ENCODE data around the gene AKNA. TPM values are rescaled to one million over a fixed set of nuclear protein-coding genes. Genes with fewer than 3 reads are reported as not detected.

Gene AKNA
- total RNA-seq, 1 donor: 27.9 TPM

DNA sequence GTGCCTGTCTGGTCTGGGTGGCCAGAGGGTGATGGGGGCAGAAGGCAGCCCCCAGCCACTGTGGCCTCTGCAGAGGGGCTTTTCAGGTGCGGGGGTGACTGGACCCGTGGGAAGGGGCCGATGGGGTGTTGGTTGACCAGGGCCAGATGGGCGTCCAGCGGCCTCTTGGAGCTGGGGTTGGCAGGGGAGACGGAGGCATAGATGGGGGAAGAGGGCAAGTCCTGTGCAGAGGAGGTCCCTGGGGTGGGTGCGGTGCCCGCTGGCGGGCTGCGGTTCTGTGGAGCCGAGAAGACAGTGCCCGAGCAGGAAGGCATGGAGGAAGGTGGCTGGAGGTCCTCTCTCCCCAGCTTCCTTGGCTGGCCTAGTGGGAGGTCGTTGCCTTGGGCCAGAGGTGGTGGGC is 18.7 kb upstream of the AKNA start:
- Histone ChIP-seq H3K4me1 (ENCODE audit: insufficient read depth, low read length) (no peaks in the 10 kb centered on the region), H3K4me2 (ENCODE audit: insufficient read depth, low read length) (no peak overlapping the region), H4K20me1 (ENCODE audit: insufficient read depth, low read length) (no peaks in the 10 kb centered on the region), H3K79me2 (ENCODE audit: insufficient read depth, low read length) (no peaks in the 10 kb centered on the region), H3K27ac (ENCODE audit: low read depth, low read length) (no peak overlapping the region), H2AFZ (ENCODE audit: low read length) (no peak overlapping the region), H3K4me3 (ENCODE audit: insufficient read depth, low read length) (no peak overlapping the region), H3K9me3 (ENCODE audit: low read depth, low read length) (no peaks in the 10 kb centered on the region), H3K36me3 (ENCODE audit: insufficient read depth, low read length) (no peaks in the 10 kb centered on the region), H3K27me3 (ENCODE audit: insufficient read depth, low read length) (peaks cover 6% of the 10 kb centered on the region)
- peak; percentile 58 for DNase-seq (ENCODE audit: insufficient read length, low spot score, missing footprints)
- TF ChIP-seq, protein P1, sequence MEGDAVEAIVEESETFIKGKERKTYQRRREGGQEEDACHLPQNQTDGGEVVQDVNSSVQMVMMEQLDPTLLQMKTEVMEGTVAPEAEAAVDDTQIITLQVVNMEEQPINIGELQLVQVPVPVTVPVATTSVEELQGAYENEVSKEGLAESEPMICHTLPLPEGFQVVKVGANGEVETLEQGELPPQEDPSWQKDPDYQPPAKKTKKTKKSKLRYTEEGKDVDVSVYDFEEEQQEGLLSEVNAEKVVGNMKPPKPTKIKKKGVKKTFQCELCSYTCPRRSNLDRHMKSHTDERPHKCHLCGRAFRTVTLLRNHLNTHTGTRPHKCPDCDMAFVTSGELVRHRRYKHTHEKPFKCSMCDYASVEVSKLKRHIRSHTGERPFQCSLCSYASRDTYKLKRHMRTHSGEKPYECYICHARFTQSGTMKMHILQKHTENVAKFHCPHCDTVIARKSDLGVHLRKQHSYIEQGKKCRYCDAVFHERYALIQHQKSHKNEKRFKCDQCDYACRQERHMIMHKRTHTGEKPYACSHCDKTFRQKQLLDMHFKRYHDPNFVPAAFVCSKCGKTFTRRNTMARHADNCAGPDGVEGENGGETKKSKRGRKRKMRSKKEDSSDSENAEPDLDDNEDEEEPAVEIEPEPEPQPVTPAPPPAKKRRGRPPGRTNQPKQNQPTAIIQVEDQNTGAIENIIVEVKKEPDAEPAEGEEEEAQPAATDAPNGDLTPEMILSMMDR (IDR thresholded peaks at IDR 0.05; ENCODE audit: extremely low read depth, low read depth, low read length): no peak

DNA sequence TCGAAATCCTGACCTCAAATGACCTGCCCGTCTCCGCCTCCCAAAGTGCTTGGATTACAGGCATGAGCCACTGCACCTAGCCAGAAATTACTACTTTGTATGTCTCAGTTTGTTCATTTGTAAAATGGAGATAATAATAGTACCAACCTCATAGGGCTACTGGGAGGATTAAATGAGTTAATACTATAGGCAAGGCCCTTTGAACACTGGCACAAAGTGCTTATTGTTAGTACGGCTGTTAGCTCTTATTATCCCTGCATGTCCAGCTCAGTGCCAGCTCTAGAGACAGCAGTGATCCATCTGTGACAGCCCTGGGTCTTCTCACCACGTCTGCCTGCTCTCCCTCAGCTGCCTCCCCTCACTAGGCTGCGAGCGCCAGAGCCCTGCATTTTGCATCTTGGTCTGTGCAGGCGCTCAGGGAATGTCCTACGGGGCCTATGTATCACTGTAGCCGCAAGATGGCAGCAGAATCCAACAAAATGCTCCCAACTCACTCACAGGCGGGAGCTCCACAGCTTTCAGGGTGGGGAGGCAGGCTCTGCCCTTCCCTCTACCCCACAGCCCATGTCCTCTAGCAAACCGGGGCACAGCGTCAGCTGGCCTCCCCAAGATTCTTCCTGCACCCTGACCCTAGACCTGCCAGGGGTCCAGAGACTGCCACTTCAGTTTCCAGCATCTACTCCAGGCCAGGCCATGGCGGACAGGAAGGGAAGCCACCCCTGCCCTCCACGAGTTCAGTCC is 17.7 kb upstream of the AKNA start:
- no peak overlapping the region for H3K4me2 ChIP-seq (ENCODE audit: insufficient read depth, low read length)
- no peaks in the 10 kb centered on the region for H3K4me1 ChIP-seq (ENCODE audit: insufficient read depth, low read length)
- no peaks in the 10 kb centered on the region for H4K20me1 ChIP-seq (ENCODE audit: insufficient read depth, low read length)
- H3K9me3 ChIP-seq (ENCODE audit: low read depth, low read length): no peaks in the 10 kb centered on the region
- peak; percentile 98 for DNase-seq (ENCODE audit: insufficient read length, low spot score, missing footprints)
- H3K27ac ChIP-seq (ENCODE audit: low read depth, low read length): no peak overlapping the region
- H2AFZ ChIP-seq (ENCODE audit: low read length): no peak overlapping the region
- H3K27me3 ChIP-seq (ENCODE audit: insufficient read depth, low read length): peaks cover 6% of the 10 kb centered on the region
- no peak overlapping the region for H3K4me3 ChIP-seq (ENCODE audit: insufficient read depth, low read length)
- TF ChIP-seq, protein P1 (IDR thresholded peaks at IDR 0.05; ENCODE audit: extremely low read depth, low read depth, low read length): peak; percentile 86
- no peaks in the 10 kb centered on the region for H3K79me2 ChIP-seq (ENCODE audit: insufficient read depth, low read length)
- no peaks in the 10 kb centered on the region for H3K36me3 ChIP-seq (ENCODE audit: insufficient read depth, low read length)

DNA sequence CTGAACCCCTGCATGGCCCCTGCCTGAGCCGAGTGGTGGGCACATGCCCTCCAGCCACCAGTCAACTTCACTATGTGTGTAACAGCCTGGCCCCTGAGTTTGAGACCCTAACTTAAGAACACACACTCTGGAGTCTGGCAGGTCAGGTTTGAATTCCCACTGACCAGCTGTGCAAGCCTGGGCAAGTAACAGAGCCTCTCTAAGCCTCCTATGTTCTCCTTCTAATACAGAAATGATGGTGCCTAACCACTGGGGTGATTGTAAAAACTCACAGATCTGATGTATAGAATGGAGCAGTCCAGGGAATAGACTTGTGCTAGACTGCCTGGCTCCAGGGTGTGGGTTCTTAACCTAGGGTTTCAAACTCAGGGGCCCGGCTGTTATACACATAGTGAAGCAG is 16.7 kb upstream of the AKNA start:
- no peaks in the 10 kb centered on the region for H3K9me3 ChIP-seq (ENCODE audit: low read depth, low read length)
- no peaks in the 10 kb centered on the region for H3K36me3 ChIP-seq (ENCODE audit: insufficient read depth, low read length)
- H3K27ac ChIP-seq (ENCODE audit: low read depth, low read length): no peak overlapping the region
- peaks cover under 1% of the 10 kb centered on the region for H3K27me3 ChIP-seq (ENCODE audit: insufficient read depth, low read length)
- H3K79me2 ChIP-seq (ENCODE audit: insufficient read depth, low read length): no peaks in the 10 kb centered on the region
- H3K4me3 ChIP-seq (ENCODE audit: insufficient read depth, low read length): no peak overlapping the region
- no peak overlapping the region for H3K4me2 ChIP-seq (ENCODE audit: insufficient read depth, low read length)
- no peak for DNase-seq (ENCODE audit: insufficient read length, low spot score, missing footprints)
- no peaks in the 10 kb centered on the region for H4K20me1 ChIP-seq (ENCODE audit: insufficient read depth, low read length)
- no peaks in the 10 kb centered on the region for H3K4me1 ChIP-seq (ENCODE audit: insufficient read depth, low read length)
- H2AFZ ChIP-seq (ENCODE audit: low read length): no peak overlapping the region
- TF ChIP-seq, protein P1 (IDR thresholded peaks at IDR 0.05; ENCODE audit: extremely low read depth, low read depth, low read length): no peak

DNA sequence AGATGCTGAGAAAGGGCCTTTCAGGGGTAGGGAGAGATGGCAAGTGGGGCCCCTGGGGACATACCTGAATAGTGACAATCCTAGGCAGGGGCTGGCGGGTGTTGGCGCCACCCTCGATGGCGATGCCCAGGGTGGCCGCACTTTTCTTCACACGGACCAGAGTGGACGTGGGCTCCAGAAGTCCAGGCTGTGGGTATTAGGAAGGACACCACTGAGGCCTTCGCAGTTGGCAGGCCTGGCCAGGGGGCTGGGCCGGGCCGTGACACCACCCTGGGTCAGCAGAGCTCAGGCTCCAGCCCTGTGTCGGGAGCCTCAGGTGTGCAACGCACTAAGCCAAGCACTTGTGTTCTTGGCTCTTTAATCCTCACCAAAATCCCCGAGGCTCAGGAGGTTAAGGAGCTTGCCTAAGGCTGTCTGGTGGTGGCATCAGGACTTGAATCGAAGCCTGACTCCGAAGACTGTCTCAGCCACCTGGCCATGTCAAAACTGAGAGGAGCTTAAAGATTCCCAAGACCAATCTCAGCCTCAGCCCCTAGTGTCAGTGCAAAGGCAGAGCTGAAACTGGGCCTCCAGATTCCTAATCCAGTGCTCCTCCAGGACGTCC is 15.5 kb upstream of the AKNA start:
- H3K4me3 ChIP-seq (ENCODE audit: insufficient read depth, low read length): no peak overlapping the region
- no peaks in the 10 kb centered on the region for H3K4me1 ChIP-seq (ENCODE audit: insufficient read depth, low read length)
- H4K20me1 ChIP-seq (ENCODE audit: insufficient read depth, low read length): no peaks in the 10 kb centered on the region
- no peaks in the 10 kb centered on the region for H3K79me2 ChIP-seq (ENCODE audit: insufficient read depth, low read length)
- TF ChIP-seq, protein P1 (IDR thresholded peaks at IDR 0.05; ENCODE audit: extremely low read depth, low read depth, low read length): no peak
- no peak overlapping the region for H2AFZ ChIP-seq (ENCODE audit: low read length)
- no peak for DNase-seq (ENCODE audit: insufficient read length, low spot score, missing footprints)
- H3K9me3 ChIP-seq (ENCODE audit: low read depth, low read length): no peaks in the 10 kb centered on the region
- no peak overlapping the region for H3K4me2 ChIP-seq (ENCODE audit: insufficient read depth, low read length)
- H3K27me3 ChIP-seq (ENCODE audit: insufficient read depth, low read length): no peaks in the 10 kb centered on the region
- H3K27ac ChIP-seq (ENCODE audit: low read depth, low read length): no peak overlapping the region
- no peaks in the 10 kb centered on the region for H3K36me3 ChIP-seq (ENCODE audit: insufficient read depth, low read length)
